KMS-11 (cell line): ENCODE measurements around the gene HNF4A.

ENCODE experiments used
- H2AFZ ChIP-seq: fragments of 200-600 bp; sonication (generic); 2 replicates; pipeline ENCODE4 v1.6.1; 2016; ENCODE audit warnings: antibody characterized with exemption, mixed run types, low read depth
- H3K27ac ChIP-seq: fragments of 200-600 bp; sonication (generic); 2 replicates; pipeline ENCODE4 v1.6.1; 2016; ENCODE audit warnings: mild to moderate bottlenecking, mixed run types
- H3K27me3 ChIP-seq: fragments of 200-600 bp; sonication (generic); 2 replicates; pipeline ENCODE4 v1.6.1; 2017; ENCODE audit warnings: mild to moderate bottlenecking, low read depth, mixed run types, moderate library complexity; ENCODE audit not compliant: insufficient read depth
- H3K36me3 ChIP-seq: fragments of 200-600 bp; sonication (generic); 2 replicates; pipeline ENCODE4 v1.6.1; 2017; ENCODE audit warnings: mild to moderate bottlenecking, mixed run types; ENCODE audit not compliant: insufficient read depth
- H3K4me1 ChIP-seq: fragments of 200-600 bp; sonication (generic); 2 replicates; pipeline ENCODE4 v1.6.1; 2016; ENCODE audit warnings: mild to moderate bottlenecking, low read depth, mixed run types; ENCODE audit not compliant: poor library complexity, severe bottlenecking
- H3K4me2 ChIP-seq: fragments of 200-600 bp; sonication (generic); 2 replicates; pipeline ENCODE4 v1.7.0; 2016; ENCODE audit warnings: mild to moderate bottlenecking, mixed run types
- H3K4me3 ChIP-seq: fragments of 200-600 bp; sonication (generic); IDR thresholded peaks from 2 replicates; pipeline ENCODE4 v1.6.1; 2017; ENCODE audit warnings: low read depth, low read length, mixed read lengths; ENCODE audit not compliant: insufficient read depth
- H3K79me2 ChIP-seq: fragments of 200-600 bp; sonication (generic); 2 replicates; pipeline ENCODE4 v1.6.1; 2016; ENCODE audit warnings: low read depth, mixed run types; ENCODE audit not compliant: insufficient read depth
- H3K9ac ChIP-seq: fragments of 200-600 bp; sonication (generic); 2 replicates; pipeline ENCODE4 v1.6.1; 2016; ENCODE audit warnings: mild to moderate bottlenecking, mixed run types
- H4K20me1 ChIP-seq: fragments of 200-600 bp; sonication (generic); 2 replicates; pipeline ENCODE4 v1.6.1; 2016; ENCODE audit warnings: mild to moderate bottlenecking, mixed run types; ENCODE audit not compliant: insufficient read depth
- CTCF ChIP-seq: fragments of 200-600 bp; sonication (generic); conservative IDR thresholded peaks from 2 replicates; pipeline ENCODE4 v1.6.1; 2017; ENCODE audit warnings: low read depth, mild to moderate bottlenecking, antibody characterized with exemption, low read length, moderate library complexity, mixed read lengths

HNF4A gene

DNA sequence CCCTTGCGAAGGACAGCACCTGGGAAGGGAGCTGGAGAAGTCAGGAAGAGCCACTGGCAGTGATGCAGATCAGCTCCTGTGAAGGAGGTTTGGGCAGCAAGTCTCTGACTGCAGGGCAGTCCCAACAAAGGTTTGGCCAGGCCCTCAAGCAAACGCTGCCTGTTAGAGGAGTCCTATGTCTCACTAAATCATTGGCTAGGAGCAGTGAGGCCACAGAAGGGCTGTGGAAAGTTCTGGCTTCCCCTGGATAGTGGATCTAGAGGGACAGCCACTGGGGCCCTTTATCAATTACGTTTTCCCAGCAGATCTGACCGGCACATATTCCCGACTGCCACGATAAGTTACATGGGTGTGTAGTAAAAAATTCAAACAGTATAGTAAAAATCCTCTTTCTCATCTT is 122.7 kb downstream of the HNF4A start:
- no peak for TF ChIP-seq CTCF
- peaks cover 14% of the 10 kb centered on the region for H3K4me1 ChIP-seq
- H2AFZ ChIP-seq = no peak overlapping the region
- no peak overlapping the region for H3K4me3 ChIP-seq
- H3K4me2 ChIP-seq = no peak overlapping the region
- H3K9ac ChIP-seq = no peak overlapping the region
- no peak overlapping the region for H3K27ac ChIP-seq
- no peaks in the 10 kb centered on the region for H4K20me1 ChIP-seq
- peaks cover 12% of the 10 kb centered on the region for H3K79me2 ChIP-seq
- no peaks in the 10 kb centered on the region for H3K27me3 ChIP-seq
- H3K36me3 ChIP-seq = no peaks in the 10 kb centered on the region

- Histone ChIP-seq H3K4me1 (peaks cover 14% of the 10 kb centered on the region), H3K27ac (no peak overlapping the region)
Observed at GRCh38 chr20:44479643-44480042, 124.1 kb downstream of the HNF4A start.

GRCh38 chr20:44480097-44480496 is 124.6 kb downstream of the HNF4A start:
- Histone ChIP-seq H3K4me3 (no peak overlapping the region), H2AFZ (no peak overlapping the region), H3K27me3 (no peaks in the 10 kb centered on the region), H3K9ac (no peak overlapping the region), H3K79me2 (peaks cover 12% of the 10 kb centered on the region), H4K20me1 (no peaks in the 10 kb centered on the region), H3K4me1 (peaks cover 11% of the 10 kb centered on the region), H3K4me2 (no peak overlapping the region), H3K27ac (no peak overlapping the region), H3K36me3 (no peaks in the 10 kb centered on the region)
- TF ChIP-seq CTCF = no peak

More at GRCh38 chr20:44479643-44480042, 124.1 kb downstream of the HNF4A start:
- Histone ChIP-seq H3K36me3 (no peaks in the 10 kb centered on the region), H3K4me2 (no peak overlapping the region), H2AFZ (no peak overlapping the region), H3K79me2 (peaks cover 12% of the 10 kb centered on the region), H3K27me3 (no peaks in the 10 kb centered on the region), H4K20me1 (no peaks in the 10 kb centered on the region), H3K4me3 (no peak overlapping the region), H3K9ac (no peak overlapping the region)
- TF ChIP-seq CTCF = no peak

DNA sequence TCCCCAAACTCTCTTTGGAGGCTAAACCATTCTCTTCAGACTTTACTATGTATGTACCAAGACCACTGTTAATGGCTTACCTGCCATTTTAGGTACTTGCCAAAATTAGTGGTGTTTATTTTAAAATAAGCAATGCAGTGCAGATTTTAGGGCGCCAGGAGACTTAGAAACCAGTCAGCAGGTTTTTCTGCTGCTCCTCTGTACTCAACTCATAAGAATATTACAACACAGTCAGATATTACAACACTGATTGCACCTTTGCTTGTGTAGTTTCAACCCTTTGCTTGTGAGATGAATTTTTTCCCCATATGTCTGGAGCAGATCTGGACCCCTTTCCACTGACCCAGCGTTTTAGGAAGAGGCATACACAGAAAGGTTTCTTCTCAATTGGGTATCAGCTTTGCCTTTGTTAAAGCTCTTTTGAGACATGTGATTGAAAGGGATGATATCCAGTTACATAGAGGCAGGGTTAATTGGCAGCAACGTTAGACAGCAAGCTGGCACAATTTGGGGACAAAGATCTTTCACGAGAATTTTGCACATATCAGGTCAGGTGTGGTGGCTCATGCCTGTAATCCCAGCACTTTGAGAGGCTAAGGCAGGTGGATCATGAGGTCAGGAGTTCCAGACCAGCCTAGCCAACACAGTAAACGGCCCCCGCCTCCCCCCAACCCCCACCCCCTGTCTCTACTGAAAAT is 126.4 kb downstream of the HNF4A start:
- Histone ChIP-seq H3K9ac (no peak overlapping the region), H3K4me2 (no peak overlapping the region), H3K4me3 (no peak overlapping the region), H3K27me3 (no peaks in the 10 kb centered on the region), H3K27ac (no peak overlapping the region), H3K4me1 (peaks cover 2% of the 10 kb centered on the region), H4K20me1 (no peaks in the 10 kb centered on the region), H2AFZ (no peak overlapping the region), H3K36me3 (no peaks in the 10 kb centered on the region), H3K79me2 (peaks cover 3% of the 10 kb centered on the region)
- TF ChIP-seq CTCF = no peak
